GM12878 (cell line): ENCODE measurements around the gene ZNF823. TPM values are rescaled to one million over a fixed set of nuclear protein-coding genes. Genes with fewer than 3 reads are reported as not detected.

Experiments
- ATAC-seq: fragments of 200-7000 bp; cut with Tn5 transposase; 3 replicates; pipeline ENCODE4 v1.9.1; 2020; ENCODE audit warnings: mild to moderate bottlenecking, moderate library complexity
- BruUV-seq: library from RNA; stranded (reverse); fragments of 400-500 nt; replicated peaks from 2 replicates; lab custom pipeline; 2021; lab: Mats Ljungman, UMichigan
- CTCF ChIA-PET: fragments of 300-600 bp; sonication (Branson Sonifier 250); formaldehyde crosslinking; extraction: SDS; loops from one replicate; lab custom pipeline; 2021; ENCODE audit warnings: inconsistent platforms; lab: Yijun Ruan, JAX
- POLR2A ChIA-PET: fragments of 350-600 bp; formaldehyde crosslinking; extraction: SDS; loops from one replicate; lab custom pipeline; 2021; ENCODE audit warnings: inconsistent platforms; lab: Charles Lee
- RAD21 ChIA-PET: fragments of 300-600 bp; sonication (Branson Sonifier 250); formaldehyde crosslinking; loops from one replicate; lab custom pipeline; 2023; ENCODE audit warnings: antibody characterized with exemption; ENCODE audit not compliant: unreplicated experiment; lab: Charles Lee
- SMC1A ChIA-PET: fragments of 300-600 bp; sonication (Branson Sonifier 250); formaldehyde crosslinking; loops from one replicate; lab custom pipeline; 2023; ENCODE audit not compliant: unreplicated experiment, uncharacterized antibody; lab: Charles Lee
- DNase-seq: peaks from one replicate; pipeline ENCODE4 v3.0.0-alpha.2; 2011; ENCODE audit warnings: low read depth, low spot score
- FAIRE-seq: peaks from 3 replicates; lab custom pipeline; 2011; peaks lifted over from hg19 to GRCh38; lab: Jason Lieb, UNC
- H2AFZ ChIP-seq: 2 replicates; pipeline ENCODE4 v1.6.0; 2011; ENCODE audit warnings: low read depth, low read length, control low read depth; ENCODE audit not compliant: control insufficient read depth
- H3K27ac ChIP-seq: 2 replicates; pipeline ENCODE4 v1.5.1; 2011; ENCODE audit warnings: control low read depth; ENCODE audit not compliant: control insufficient read depth, insufficient read depth
- H3K27me3 ChIP-seq, 2 experiments: replicated peaks in 1 of 2; 2 replicates each; pipeline versions ENCODE4 v1.6.0 to v1.6.1; 2011; ENCODE audit warnings: low read length in 1 of 2; ENCODE audit not compliant: control insufficient read depth in 2 of 2, insufficient read depth in 2 of 2
- H3K36me3 ChIP-seq, 2 experiments: 2 replicates each; pipeline ENCODE4 v1.5.1; 2011; ENCODE audit warnings: low read length in 1 of 2; ENCODE audit not compliant: control insufficient read depth in 2 of 2, insufficient read depth in 2 of 2
- H3K4me1 ChIP-seq: 2 replicates; pipeline ENCODE4 v1.6.1; 2011; ENCODE audit warnings: mild to moderate bottlenecking, low read length, moderate library complexity, mixed read lengths; ENCODE audit not compliant: control insufficient read depth, insufficient read depth
- H3K4me2 ChIP-seq: 2 replicates; pipeline ENCODE4 v1.6.0; 2011; ENCODE audit warnings: control low read depth; ENCODE audit not compliant: control insufficient read depth, insufficient read depth
- H3K4me3 ChIP-seq: fragments of 200-600 bp; sonication (generic); 2 replicates; pipeline ENCODE4 v1.5.1; 2016
- H3K79me2 ChIP-seq: 2 replicates; pipeline ENCODE4 v1.6.0; 2011; ENCODE audit warnings: low read length; ENCODE audit not compliant: control insufficient read depth, insufficient read depth
- H3K9ac ChIP-seq: 2 replicates; pipeline ENCODE4 v1.8.0; 2011; ENCODE audit warnings: low read length, control low read depth, mixed read lengths; ENCODE audit not compliant: control insufficient read depth, insufficient read depth
- H3K9me3 ChIP-seq: replicated peaks from 3 replicates; pipeline ENCODE4 v1.5.1; 2011; ENCODE audit warnings: mild to moderate bottlenecking, low read length; ENCODE audit not compliant: control insufficient read depth, insufficient read depth
- H4K20me1 ChIP-seq: 2 replicates; pipeline ENCODE4 v1.6.0; 2011; ENCODE audit not compliant: control insufficient read depth, insufficient read depth
- BCL3 ChIP-seq: IDR thresholded peaks from 2 replicates; pipeline ENCODE4 v1.6.1; 2011; ENCODE audit warnings: borderline replicate concordance, low read depth, mild to moderate bottlenecking, moderate library complexity, low read length; ENCODE audit not compliant: insufficient read depth, poor library complexity, severe bottlenecking
- FOS ChIP-seq: IDR thresholded peaks from 3 replicates; pipeline ENCODE4 v1.6.1; 2011; ENCODE audit warnings: borderline replicate concordance; ENCODE audit not compliant: insufficient read length; ENCODE audit errors: extremely low read depth
- HDAC2 ChIP-seq: fragments of 200-600 bp; sonication (generic); IDR thresholded peaks from 2 replicates; pipeline ENCODE4 v1.6.1; 2017
- JUND ChIP-seq: IDR thresholded peaks from 2 replicates; pipeline ENCODE4 v1.6.1; 2012; ENCODE audit warnings: low read depth, mild to moderate bottlenecking, low read length, improper control_type of control experiment, moderate library complexity
- NFXL1 ChIP-seq: fragments of 450-650 bp; IDR thresholded peaks from 2 replicates; pipeline ENCODE4 v1.6.1; 2017; ENCODE audit warnings: antibody characterized with exemption, mild to moderate bottlenecking, borderline replicate concordance
- RBBP5 ChIP-seq: fragments of 200-600 bp; sonication (generic); conservative IDR thresholded peaks from 2 replicates; pipeline ENCODE4 v1.6.1; 2016
- ZNF384 ChIP-seq: IDR thresholded peaks from 2 replicates; pipeline ENCODE4 v1.6.1; 2012; ENCODE audit warnings: low read depth, mild to moderate bottlenecking, low read length, improper control_type of control experiment, borderline replicate concordance
- WGBS: methylation state at CpG from one replicate; pipeline ENCODE4 v1.1.6; 2016; ENCODE audit warnings: low lambda C conversion rate; ENCODE audit not compliant: insufficient replicate concordance, insufficient coverage; ENCODE audit errors: missing lambda C conversion rate; 5-methylcytosine and 5-hydroxymethylcytosine counted together
- in situ Hi-C: fragments of 300-500 bp; cut with MboI; formaldehyde crosslinking; loops from 9 replicates; pipeline ENCODE4 v1.14.3; 2018; ENCODE audit warnings: mixed read lengths
- intact Hi-C: fragments of 100-400 bp; cut with micrococcal nuclease; formaldehyde crosslinking; loops from one replicate; pipeline ENCODE4 v1.14.2; 2022; ENCODE audit not compliant: unreplicated experiment
- polyA plus RNA-seq, 11 experiments: library from polyadenylated mRNA; depleted of rRNA in 4 of 11; unstranded in 6 of 11; stranded (reverse) in 5 of 11; fragments of >200 nt; fragmentation: Nextera tagmentation in 4 of 11; fragmentation: Illumina TruSeq in 1 of 11; extraction: Ambion mirVana in 4 of 11; extraction: Trizol in 1 of 11; gene quantifications; 1 replicate in 1 of 11; 2 replicates in 10 of 11; pipeline versions ENCODE4 v1.2.1 to v1.2.3, GENCODE V29; 2011 to 2016; ENCODE audit warnings: inconsistent platforms in 2 of 11, missing spikeins in 2 of 11, low read depth in 1 of 11
- total RNA-seq, 4 experiments: library from RNA; depleted of rRNA in 3 of 4; stranded (reverse); fragments of >200 nt in 3 of 4; fragmentation: Illumina TruSeq in 1 of 4; extraction: Trizol in 1 of 4; gene quantifications; 2 replicates each; pipeline versions ENCODE4 v1.2.1 to v1.2.3, GENCODE V29; 2013 to 2021

ZNF823 gene
- total and polyA plus RNA-seq, 10 of the 15 experiments (the other 5 are each of a cell fraction or from before 2014, with no cell fraction given) = 3.3 to 8.0 (median 4.5) TPM

- BruUV-seq = no TSS peak
- WGBS = 63% methylated on average over 10 of the region's 10 CpGs
- H3K79me2 ChIP-seq = no peaks in the 10 kb centered on the region
- SMC1A ChIA-PET = no interaction called here
- no peak overlapping the region for H3K9ac ChIP-seq
- H3K36me3 ChIP-seq = no peaks in the 10 kb centered on the region
- no peak overlapping the region for H2AFZ ChIP-seq
- no peak for ATAC-seq
- H4K20me1 ChIP-seq = no peaks in the 10 kb centered on the region
- CTCF ChIA-PET = no interaction called here
- no peak overlapping the region for H3K4me3 ChIP-seq
- no peak overlapping the region for H3K4me2 ChIP-seq
- no peak for FAIRE-seq
- RAD21 ChIA-PET = no interaction called here
- peaks cover 1% of the 10 kb centered on the region; the same call in 2 of the 3 replicates for H3K9me3 ChIP-seq
- in situ Hi-C loops (no loop called here), intact Hi-C loops (no loop called here)
- no peak for DNase-seq
- no peaks in the 10 kb centered on the region for H3K4me1 ChIP-seq
- POLR2A ChIA-PET = no interaction called here
- TF ChIP-seq RBBP5 (no peak), ZNF384 (no peak), BCL3 (no peak), JUND (no peak), NFXL1 (no peak), HDAC2 (no peak), FOS (no peak)
- H3K27me3 ChIP-seq = no peaks in the 10 kb centered on the region
- H3K27ac ChIP-seq = no peak overlapping the region
Measured at GRCh38 chr19:11710313-11710712, 28.4 kb downstream of the ZNF823 start.
